Measurements from ENCODE around the gene IFNA10.
A peak's percentile ranks its signal among the peaks of the same experiment; 100 is the strongest.
"Not testable (repeated sequence)": the region's sequence is repeated elsewhere in the genome, so short reads cannot be mapped to it uniquely, and the experiment has no call there.

The IFNA10 gene

GRCh38 chr9:21235468-21236359 lies 28.8 kb upstream of the IFNA10 start:
- peak; percentile 57 for TF ChIP-seq CTCF (IDR thresholded peaks at IDR 0.05; ENCODE audit: insufficient read depth, low read depth, low read length, missing control alignments)
- H3K4me3 ChIP-seq (ENCODE audit: low read depth, low read length) = not testable (repeated sequence)
- DNase-seq (ENCODE audit: low read depth) = peak; percentile 69

- TF ChIP-seq CTCF (IDR thresholded peaks at IDR 0.05; ENCODE audit: insufficient read depth, low read depth, low read length, missing control alignments) = no peak
- no peak overlapping the region for H3K4me3 ChIP-seq (ENCODE audit: low read depth, low read length)
- DNase-seq (ENCODE audit: low read depth) = no peak
Measured at GRCh38 chr9:21234153-21234687, 27.3 kb upstream of the IFNA10 start.

- DNase-seq (ENCODE audit: low read depth) = no peak
Measured at GRCh38 chr9:21233258-21233657, 26.3 kb upstream of the IFNA10 start.

GRCh38 chr9:21228122-21228521 lies 21.2 kb upstream of the IFNA10 start, which contains the start of gene IFNA17:
TSS of gene IFNA17 (minus strand) at chr9:21228222. CDS start at chr9:21228173, 49 bp downstream.
- no peak for TF ChIP-seq CTCF (IDR thresholded peaks at IDR 0.05; ENCODE audit: insufficient read depth, low read depth, low read length, missing control alignments)
- DNase-seq (ENCODE audit: low read depth) = no peak
- no peak within 1 kb of the TSS for H3K4me3 ChIP-seq (ENCODE audit: low read depth, low read length)

More at GRCh38 chr9:21233258-21233657, 26.3 kb upstream of the IFNA10 start:
- no peak overlapping the region for H3K4me3 ChIP-seq (ENCODE audit: low read depth, low read length)
- no peak for TF ChIP-seq CTCF (IDR thresholded peaks at IDR 0.05; ENCODE audit: insufficient read depth, low read depth, low read length, missing control alignments)

GRCh38 chr9:21217211-21217610 lies 10.3 kb upstream of the IFNA10 start, which contains the start of gene IFNA16:
TSS of gene IFNA16 (minus strand) at chr9:21217311. CDS start at chr9:21217305, 6 bp downstream.
- not testable (repeated sequence) for DNase-seq (ENCODE audit: low read depth); H3K4me3 ChIP-seq (ENCODE audit: low read depth, low read length)

- peak; percentile 55 for TF ChIP-seq CTCF (IDR thresholded peaks at IDR 0.05; ENCODE audit: insufficient read depth, low read depth, low read length, missing control alignments)
- not testable (repeated sequence) for H3K4me3 ChIP-seq (ENCODE audit: low read depth, low read length)
- peak; percentile 34 for DNase-seq (ENCODE audit: low read depth)
Measured at GRCh38 chr9:21213411-21214326, 6.7 kb upstream of the IFNA10 start.

GRCh38 chr9:21212160-21212559 lies 5.2 kb upstream of the IFNA10 start:
- not testable (repeated sequence) for H3K4me3 ChIP-seq (ENCODE audit: low read depth, low read length); DNase-seq (ENCODE audit: low read depth)

GRCh38 chr9:21210782-21211181 lies 3.8 kb upstream of the IFNA10 start:
- H3K4me3 ChIP-seq (ENCODE audit: low read depth, low read length); DNase-seq (ENCODE audit: low read depth): not testable (repeated sequence)

Measured in GM12865 (cell line).